Caco-2 (cell line): ENCODE results near the gene PPP6R2. TPM values are rescaled to one million over a fixed set of nuclear protein-coding genes. Genes with fewer than 3 reads are reported as not detected.

Experiments used
- BruUV-seq: library from RNA; stranded (reverse); fragments of 400-500 nt; replicated peaks from 2 replicates; lab custom pipeline; 2021; lab: Mats Ljungman, UMichigan
- CTCF ChIA-PET: fragments of 300-600 bp; sonication (Branson Sonifier 250); formaldehyde crosslinking; loops from one replicate; lab custom pipeline; 2022; ENCODE audit warnings: antibody characterized with exemption; lab: Charles Lee
- POLR2A ChIA-PET: fragments of 300-600 bp; sonication (Branson Sonifier 250); formaldehyde crosslinking; loops from one replicate; lab custom pipeline; 2022; ENCODE audit warnings: antibody characterized with exemption; lab: Charles Lee
- DNase-seq, 2 experiments: peaks; one replicate each; pipeline versions ENCODE4 v3.0.0 to v3.0.0-alpha.2; 2020 to 2022
- H3K27me3 ChIP-seq: replicated peaks from 2 replicates; pipeline ENCODE4 v1.6.0; 2011; ENCODE audit warnings: low read length; ENCODE audit not compliant: control insufficient read depth, insufficient read depth
- H3K36me3 ChIP-seq: 2 replicates; pipeline ENCODE4 v1.5.1; 2011; ENCODE audit warnings: low read length; ENCODE audit not compliant: control insufficient read depth, insufficient read depth
- H3K4me1 ChIP-seq: fragments of 250-450 bp; sonication (Bioruptor Pico); 2 replicates; pipeline ENCODE4 v1.5.1; 2020; ENCODE audit warnings: mild to moderate bottlenecking
- H3K4me3 ChIP-seq: 2 replicates; pipeline ENCODE4 v1.5.1; 2011; ENCODE audit warnings: low read depth, mild to moderate bottlenecking, control low read depth, low read length
- H3K9me3 ChIP-seq: fragments of 250-450 bp; sonication (Bioruptor Pico); 2 replicates; pipeline ENCODE4 v1.5.1; 2020; ENCODE audit warnings: mild to moderate bottlenecking, moderate library complexity
- H3K27ac Mint-ChIP-seq: one replicate; pipeline ENCODE4 v1.8.0; 2022; ENCODE audit warnings: mixed read lengths; ENCODE audit not compliant: unreplicated experiment
- H3K27me3 Mint-ChIP-seq: one replicate; pipeline ENCODE4 v1.8.0; 2022; ENCODE audit warnings: mixed read lengths; ENCODE audit not compliant: insufficient read depth, unreplicated experiment
- H3K36me3 Mint-ChIP-seq: one replicate; pipeline ENCODE4 v1.8.0; 2022; ENCODE audit warnings: mild to moderate bottlenecking, mixed read lengths; ENCODE audit not compliant: insufficient read depth, unreplicated experiment
- H3K4me1 Mint-ChIP-seq: one replicate; pipeline ENCODE4 v1.8.0; 2022; ENCODE audit warnings: low read depth, mixed read lengths; ENCODE audit not compliant: unreplicated experiment
- H3K4me3 Mint-ChIP-seq: one replicate; pipeline ENCODE4 v1.8.0; 2022; ENCODE audit warnings: mild to moderate bottlenecking, moderate library complexity, mixed read lengths; ENCODE audit not compliant: unreplicated experiment
- H3K9me3 Mint-ChIP-seq: one replicate; pipeline ENCODE4 v1.8.0; 2022; ENCODE audit warnings: mixed read lengths; ENCODE audit not compliant: unreplicated experiment
- intact Hi-C: fragments of 100-400 bp; cut with micrococcal nuclease; formaldehyde crosslinking; loops from one replicate; pipeline ENCODE4 v1.10.0; 2022; ENCODE audit not compliant: unreplicated experiment
- total RNA-seq: library from RNA; stranded (reverse); gene quantifications from 2 replicates; pipeline ENCODE4 v1.2.3, GENCODE V29; 2022
- TF ChIP-seq, protein P1 (sequence below), 2 experiments: fragments of 200-600 bp in 1 of 2; IDR thresholded peaks; 1 replicate in 1 of 2; 2 replicates in 1 of 2; pipeline versions ENCODE4 v1.5.1 to v1.8.0; 2011 to 2022; ENCODE audit warnings: antibody characterized with exemption in 1 of 2, control low read depth in 1 of 2, inconsistent platforms in 1 of 2, low read depth in 1 of 2, low read length in 1 of 2, mild to moderate bottlenecking in 1 of 2, moderate library complexity in 1 of 2; ENCODE audit not compliant: insufficient read depth in 1 of 2, severe bottlenecking in 1 of 2, unreplicated experiment in 1 of 2

PPP6R2 gene
- total RNA-seq, 1 experiment from 2014 or later = 60.7 TPM

DNA sequence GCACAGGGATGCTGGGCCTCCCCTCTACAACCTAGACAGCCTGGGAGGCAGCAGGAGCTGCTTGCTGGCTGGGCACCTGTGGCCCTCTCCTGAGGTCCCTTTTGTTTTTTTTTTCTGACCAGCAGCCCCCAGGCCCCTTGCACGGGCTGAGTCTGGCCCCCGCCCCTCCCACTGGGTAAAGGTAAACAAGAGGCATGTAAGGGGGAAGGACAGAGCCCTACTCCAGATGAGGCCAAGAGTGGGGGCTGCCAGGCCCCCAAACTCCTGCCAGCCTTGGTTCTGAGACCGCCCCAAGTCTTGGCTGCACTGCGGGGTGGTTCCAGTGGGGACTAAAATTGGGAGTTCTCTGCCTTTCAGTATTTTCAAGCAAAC lies 44.9 kb upstream of the PPP6R2 start:
- Histone ChIP-seq H3K4me1 (peaks cover 51% of the 10 kb centered on the region), H3K27me3 (no peaks in the 10 kb centered on the region), H3K4me3 (no peak overlapping the region), H3K9me3 (no peaks in the 10 kb centered on the region), H3K36me3 (peaks cover 3% of the 10 kb centered on the region)
- no peak for DNase-seq
- Mint-ChIP-seq H3K4me3 (peak overlapping the region; percentile 69), H3K36me3 (no peaks in the 10 kb centered on the region), H3K27ac (no peak overlapping the region), H3K9me3 (no peaks in the 10 kb centered on the region), H3K4me1 (peaks cover 9% of the 10 kb centered on the region), H3K27me3 (no peaks in the 10 kb centered on the region)
- TF ChIP-seq, protein P1, sequence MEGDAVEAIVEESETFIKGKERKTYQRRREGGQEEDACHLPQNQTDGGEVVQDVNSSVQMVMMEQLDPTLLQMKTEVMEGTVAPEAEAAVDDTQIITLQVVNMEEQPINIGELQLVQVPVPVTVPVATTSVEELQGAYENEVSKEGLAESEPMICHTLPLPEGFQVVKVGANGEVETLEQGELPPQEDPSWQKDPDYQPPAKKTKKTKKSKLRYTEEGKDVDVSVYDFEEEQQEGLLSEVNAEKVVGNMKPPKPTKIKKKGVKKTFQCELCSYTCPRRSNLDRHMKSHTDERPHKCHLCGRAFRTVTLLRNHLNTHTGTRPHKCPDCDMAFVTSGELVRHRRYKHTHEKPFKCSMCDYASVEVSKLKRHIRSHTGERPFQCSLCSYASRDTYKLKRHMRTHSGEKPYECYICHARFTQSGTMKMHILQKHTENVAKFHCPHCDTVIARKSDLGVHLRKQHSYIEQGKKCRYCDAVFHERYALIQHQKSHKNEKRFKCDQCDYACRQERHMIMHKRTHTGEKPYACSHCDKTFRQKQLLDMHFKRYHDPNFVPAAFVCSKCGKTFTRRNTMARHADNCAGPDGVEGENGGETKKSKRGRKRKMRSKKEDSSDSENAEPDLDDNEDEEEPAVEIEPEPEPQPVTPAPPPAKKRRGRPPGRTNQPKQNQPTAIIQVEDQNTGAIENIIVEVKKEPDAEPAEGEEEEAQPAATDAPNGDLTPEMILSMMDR (IDR thresholded peaks at IDR 0.05; ENCODE audit: insufficient read depth in 1 of 2, low read depth in 1 of 2, low read length in 1 of 2, severe bottlenecking in 1 of 2, unreplicated experiment in 1 of 2) = no peak
- TSS peak; percentile 56 for BruUV-seq
- ChIA-PET CTCF (no interaction called here), POLR2A (no interaction called here)
- intact Hi-C loops = no loop called here

DNA sequence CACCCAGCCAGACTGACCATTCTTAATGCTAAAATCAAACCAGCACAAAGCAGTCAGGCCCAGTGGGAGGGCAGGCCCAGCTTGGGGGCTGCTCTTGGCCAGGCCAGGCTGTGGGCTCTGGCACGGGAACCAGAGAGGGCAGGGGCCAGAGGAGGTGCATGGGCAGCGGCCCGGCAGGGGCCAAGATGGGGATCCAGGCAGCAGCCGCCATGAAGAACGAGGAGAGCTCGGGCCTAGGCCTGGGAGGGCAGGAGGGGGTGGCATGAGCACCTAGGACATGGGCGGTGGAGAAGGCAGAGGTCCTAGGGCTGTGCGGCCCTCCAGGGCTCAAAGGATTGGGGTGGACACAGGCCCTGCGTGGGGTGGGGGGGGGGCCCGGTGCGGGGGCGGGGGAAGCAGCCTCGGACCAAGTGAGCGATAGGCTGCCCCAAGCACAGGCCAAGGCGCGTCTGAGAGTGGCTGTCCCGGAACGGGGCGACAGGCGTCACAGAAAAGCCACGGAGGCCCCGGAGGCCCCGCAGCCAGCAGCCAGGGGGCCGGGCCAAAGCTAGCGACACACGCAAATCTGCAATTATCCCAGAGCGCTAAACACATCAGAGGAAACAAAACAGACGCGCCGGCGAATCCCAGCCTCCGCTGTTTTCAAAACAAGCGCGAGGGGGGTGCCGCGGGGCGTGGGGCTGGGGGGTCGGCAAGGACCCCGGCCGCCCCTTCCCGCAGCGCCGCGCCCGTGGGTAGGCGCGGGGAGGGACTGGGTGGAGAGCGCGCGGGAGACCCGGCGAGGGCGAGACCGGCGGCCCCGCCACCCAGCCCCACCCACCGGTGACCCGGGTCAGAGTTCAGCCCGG lies 44.0 kb upstream of the PPP6R2 start:
- no TSS peak for BruUV-seq
- CTCF ChIA-PET = interaction anchor here (0.6 to 1.5 kb wide), 2 partner anchors 17 to 43 kb away, joined by 3 read pairs; no protein-coding TSS in a partner anchor
- Mint-ChIP-seq H3K4me3 (peak overlapping the region; percentile 69), H3K9me3 (no peaks in the 10 kb centered on the region), H3K27me3 (no peaks in the 10 kb centered on the region), H3K36me3 (peaks cover 2% of the 10 kb centered on the region), H3K4me1 (peaks cover 11% of the 10 kb centered on the region), H3K27ac (no peak overlapping the region)
- intact Hi-C loops = no loop called here
- Histone ChIP-seq H3K27me3 (no peaks in the 10 kb centered on the region), H3K9me3 (no peaks in the 10 kb centered on the region), H3K36me3 (peaks cover 5% of the 10 kb centered on the region), H3K4me1 (peaks cover 54% of the 10 kb centered on the region), H3K4me3 (peak overlapping the region; percentile 75)
- POLR2A ChIA-PET = interaction anchor here (1.1 kb wide), 1 partner anchor 55 kb away, joined by 4 read pairs; no protein-coding TSS in a partner anchor
- DNase-seq = peak in 1 of 2 experiments; percentile 49
- TF ChIP-seq, protein P1 (IDR thresholded peaks at IDR 0.05; ENCODE audit: insufficient read depth in 1 of 2, low read depth in 1 of 2, low read length in 1 of 2, severe bottlenecking in 1 of 2, unreplicated experiment in 1 of 2) = no peak

DNA sequence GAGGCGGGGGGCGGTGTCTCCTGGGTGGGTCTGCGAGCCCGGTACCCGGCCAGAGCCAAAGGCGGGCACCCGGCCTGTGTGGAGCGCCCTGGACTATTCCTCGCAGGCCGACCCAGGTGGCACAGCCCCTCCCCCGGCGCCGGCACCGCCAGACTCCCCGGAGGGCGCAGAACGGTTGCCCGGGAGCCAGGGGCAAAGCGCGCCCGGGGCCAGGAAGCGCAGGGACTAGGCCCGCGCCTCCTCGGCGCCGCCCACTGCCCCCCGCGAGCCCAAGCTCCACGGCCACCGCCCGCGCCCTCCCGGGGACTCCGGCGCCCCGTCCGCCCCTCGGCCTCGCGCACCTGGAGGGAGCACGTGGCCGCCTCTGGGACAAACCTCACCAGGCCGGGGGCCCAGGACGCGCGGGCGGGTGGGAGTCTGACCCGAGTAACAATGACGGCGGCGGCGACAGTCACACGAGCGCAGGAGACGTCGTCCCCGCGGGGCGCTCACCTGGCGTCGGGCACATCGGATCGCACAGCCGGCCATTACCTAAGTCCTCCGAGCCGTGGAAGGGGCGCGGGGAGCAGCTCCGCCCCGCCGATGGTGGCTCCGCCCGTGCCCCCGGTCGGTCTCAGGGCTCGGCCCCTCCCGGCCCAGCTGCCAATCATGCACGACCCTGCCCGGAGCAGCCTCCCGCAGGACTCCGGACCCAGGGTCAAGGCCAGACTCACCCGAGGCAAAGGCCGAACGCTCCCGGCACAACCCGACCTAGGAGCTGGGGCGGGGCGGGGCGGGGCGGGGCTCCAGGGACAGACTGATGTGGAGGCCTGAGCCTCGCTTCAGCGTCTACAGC lies 43.1 kb upstream of the PPP6R2 start:
- Histone ChIP-seq H3K27me3 (no peaks in the 10 kb centered on the region), H3K9me3 (no peaks in the 10 kb centered on the region), H3K36me3 (peaks cover 2% of the 10 kb centered on the region), H3K4me1 (peaks cover 53% of the 10 kb centered on the region), H3K4me3 (peak overlapping the region; percentile 75)
- BruUV-seq = TSS peak; percentile 19
- POLR2A ChIA-PET = interaction anchor here (0.8 to 1.1 kb wide), 2 partner anchors 10 to 56 kb away, joined by 4 to 5 read pairs; no protein-coding TSS in a partner anchor
- peaks cover 15% of the 10 kb centered on the region for H3K4me1 Mint-ChIP-seq
- CTCF ChIA-PET = interaction anchor here (0.6 to 1.6 kb wide), 9 partner anchors 16 to 67 kb away, joined by 3 to 6 read pairs (median 4); partner anchors contain the start of gene DENND6B
- peak; percentile 91 to 92 for DNase-seq
- peak overlapping the region; percentile 60 for H3K4me3 Mint-ChIP-seq
- TF ChIP-seq, protein P1 (IDR thresholded peaks at IDR 0.05; ENCODE audit: insufficient read depth in 1 of 2, low read depth in 1 of 2, low read length in 1 of 2, severe bottlenecking in 1 of 2, unreplicated experiment in 1 of 2) = no peak
- intact Hi-C loops = no loop called here
- no peak overlapping the region for H3K27ac Mint-ChIP-seq
- H3K36me3 Mint-ChIP-seq = peaks cover 6% of the 10 kb centered on the region
- no peaks in the 10 kb centered on the region for H3K9me3 Mint-ChIP-seq
- no peaks in the 10 kb centered on the region for H3K27me3 Mint-ChIP-seq
